ENCODE data around the gene MAML2. TPM values are rescaled to one million over a fixed set of nuclear protein-coding genes. Genes with fewer than 3 reads are reported as not detected.

MAML2 gene
- total and polyA plus RNA-seq, 2 of the 8 experiments (the other 6 are each of a cell fraction or from before 2014, with no cell fraction given): 3.8 to 6.6 TPM

DNA sequence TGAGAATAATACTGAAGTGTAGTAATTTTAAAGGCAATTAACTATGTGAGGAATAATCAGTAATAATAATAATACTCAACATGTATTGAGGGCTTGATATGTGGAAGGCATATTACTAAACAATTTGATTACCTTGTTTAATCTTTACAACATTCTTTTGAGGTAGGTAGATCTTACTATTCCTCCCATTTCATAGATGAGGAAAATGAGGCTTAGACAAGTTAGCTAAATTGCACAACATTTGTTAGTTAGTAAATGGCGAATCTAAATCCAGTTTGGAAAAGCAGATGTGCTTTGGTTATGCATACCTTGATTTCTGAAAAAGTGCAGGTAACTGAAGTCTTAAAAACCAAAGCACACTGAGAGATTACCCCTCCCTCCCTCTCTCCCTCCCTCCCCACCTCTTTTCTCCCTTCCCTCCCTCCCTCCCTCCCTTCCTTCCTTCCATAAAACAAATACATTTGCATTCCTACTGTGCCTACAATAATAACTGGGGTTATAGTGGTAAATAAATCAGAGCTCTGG lies 326.0 kb downstream of the MAML2 start:
- Histone ChIP-seq H4K8ac (ENCODE audit: extremely low read depth, insufficient read depth, low read length) (no peak overlapping the region), H2AK5ac (ENCODE audit: low read depth, low read length) (no peak overlapping the region), H2BK12ac (ENCODE audit: low read depth, low read length) (no peak overlapping the region), H3K36me3 (ENCODE audit: control insufficient read depth in 2 of 4, insufficient read depth in 4 of 4, low read length in 3 of 4) (no peaks in the 10 kb centered on the region), H3K23me2 (ENCODE audit: low read depth, low read length) (no peaks in the 10 kb centered on the region), H2BK20ac (ENCODE audit: low read length) (no peak overlapping the region), H4K5ac (ENCODE audit: insufficient read length, low read depth, low read length) (no peak overlapping the region), H3K4ac (replicated peaks; ENCODE audit: insufficient read length, low read depth, low read length) (no peak overlapping the region), H3K9me3 (ENCODE audit: insufficient read depth in 2 of 2, low read depth in 1 of 2, low read length in 1 of 2) (no peaks in the 10 kb centered on the region), H4K91ac (replicated peaks; ENCODE audit: insufficient read length, low read length) (no peak overlapping the region), H3K14ac (ENCODE audit: insufficient read length) (no peak overlapping the region), H2AFZ (ENCODE audit: low read length) (no peak overlapping the region), H3K4me3 (ENCODE audit: extremely low read depth in 1 of 4, insufficient read depth in 2 of 4, low read depth in 3 of 4, low read length in 4 of 4) (no peak overlapping the region), H3K4me1 (replicated peaks in 1 of 4; ENCODE audit: control insufficient read depth in 3 of 4, insufficient read depth in 4 of 4, low read length in 3 of 4) (peaks cover 0 to 13% (median 7%) of the 10 kb centered on the region in 4 experiments; a peak in 6 of 7 replicates), H3K9ac (replicated peaks in 1 of 4; ENCODE audit: extremely low read depth in 1 of 4, low read depth in 3 of 4, low read length in 3 of 4) (no peak overlapping the region), H3K56ac (replicated peaks; ENCODE audit: insufficient read length, low read depth, low read length) (no peak overlapping the region), H3K23ac (ENCODE audit: insufficient read length) (no peak overlapping the region), H3K79me1 (ENCODE audit: low read depth, low read length) (no peaks in the 10 kb centered on the region), H3K27me3 (replicated peaks in 1 of 4; ENCODE audit: control insufficient read depth in 3 of 4, extremely low read depth in 1 of 4, insufficient read depth in 3 of 4, low read length in 3 of 4) (peaks cover 0 to 2% (median 0%) of the 10 kb centered on the region in 4 experiments; a peak in 1 of 7 replicates), H3K18ac (ENCODE audit: extremely low read depth, low read length) (no peak overlapping the region), H2BK120ac (replicated peaks; ENCODE audit: low read depth, low read length) (no peak overlapping the region), H4K20me1 (replicated peaks in 1 of 2; ENCODE audit: control insufficient read depth in 1 of 2, insufficient read depth in 2 of 2, low read length in 2 of 2) (no peaks in the 10 kb centered on the region), H3K4me2 (ENCODE audit: insufficient read depth in 1 of 2, low read depth in 2 of 2, low read length in 2 of 2) (no peak overlapping the region), H2BK5ac (ENCODE audit: low read depth, low read length) (no peak overlapping the region), H2BK15ac (ENCODE audit: low read length) (no peak overlapping the region), H3K27ac (ENCODE audit: low read depth, low read length) (no peak overlapping the region), H3K79me2 (ENCODE audit: control insufficient read depth in 1 of 2, insufficient read depth in 2 of 2, low read length in 2 of 2) (no peaks in the 10 kb centered on the region)
- 84% methylated on average over 1 of the region's 1 CpG; no CpG with 5 or more reads in 1 of the 2 experiments for WGBS, 2 experiments (ENCODE audit: extremely low coverage in 1 of 2, insufficient coverage in 1 of 2, insufficient read length in 1 of 2, insufficient replicate concordance in 2 of 2, low coverage in 1 of 2, low lambda C conversion rate in 2 of 2, missing lambda C conversion rate in 1 of 2)
- ChIA-PET CTCF (ENCODE audit: partially characterized antibody) (interaction anchor here (0.6 to 1.0 kb wide), 2 partner anchors 110 to 326 kb away, joined by 3 read pairs; partner anchors contain the start of gene MAML2), POLR2A (ENCODE audit: partially characterized antibody) (interaction anchor here (1.7 kb wide), 1 partner anchor 94 kb away, joined by 4 read pairs; the partner anchor contains the start of gene MTMR2)
- no peak for FAIRE-seq
- TF ChIP-seq TEAD4 (IDR thresholded peaks at IDR 0.05; ENCODE audit: low read depth, low read length) (no peak), SP4 (IDR thresholded peaks at IDR 0.05; ENCODE audit: low read length) (no peak), BRCA1 (IDR thresholded peaks at IDR 0.05; ENCODE audit: low read depth, low read length) (no peak)
- no peak for DNase-seq (ENCODE audit: low read depth in 1 of 2, low spot score in 2 of 2)
